Epithelial cell of esophagus (primary cell): ENCODE data around the gene FAM9C.

Experiments used
- DNase-seq: peaks from one replicate; pipeline ENCODE4 v3.0.0; 2010; ENCODE audit warnings: low read depth
- H3K4me3 ChIP-seq: 2 replicates; pipeline ENCODE4 v1.5.1; 2011; ENCODE audit warnings: mild to moderate bottlenecking, low read length, control low read depth
- TF ChIP-seq, protein P1 (sequence below): IDR thresholded peaks from 2 replicates; pipeline ENCODE4 v1.5.1; 2011; ENCODE audit warnings: low read depth, mild to moderate bottlenecking, low read length, control low read depth, inconsistent platforms; ENCODE audit not compliant: insufficient read depth; ENCODE audit errors: missing control alignments

The FAM9C gene

DNA sequence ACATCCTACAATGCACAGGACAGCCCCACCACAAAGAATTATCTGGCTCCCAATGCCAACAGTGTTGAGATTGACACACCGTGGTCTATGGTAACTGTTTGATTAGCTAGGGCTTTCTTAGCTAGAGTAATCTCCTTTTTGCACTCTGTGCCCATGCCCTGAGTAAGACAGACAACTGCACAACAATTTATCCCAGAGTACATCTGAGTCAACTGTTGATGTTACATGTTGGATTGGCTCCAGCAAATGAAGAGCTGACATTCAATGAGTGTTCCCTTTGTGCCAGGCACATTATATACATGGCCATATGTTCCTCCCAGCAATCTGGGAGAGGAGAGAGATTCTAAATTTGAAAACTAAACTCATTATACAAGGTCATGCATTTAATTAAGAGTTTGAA, 3.9 kb upstream of the FAM9C start:
- no peak overlapping the region for H3K4me3 ChIP-seq
- DNase-seq, result peak; percentile 76
- TF ChIP-seq, protein P1, sequence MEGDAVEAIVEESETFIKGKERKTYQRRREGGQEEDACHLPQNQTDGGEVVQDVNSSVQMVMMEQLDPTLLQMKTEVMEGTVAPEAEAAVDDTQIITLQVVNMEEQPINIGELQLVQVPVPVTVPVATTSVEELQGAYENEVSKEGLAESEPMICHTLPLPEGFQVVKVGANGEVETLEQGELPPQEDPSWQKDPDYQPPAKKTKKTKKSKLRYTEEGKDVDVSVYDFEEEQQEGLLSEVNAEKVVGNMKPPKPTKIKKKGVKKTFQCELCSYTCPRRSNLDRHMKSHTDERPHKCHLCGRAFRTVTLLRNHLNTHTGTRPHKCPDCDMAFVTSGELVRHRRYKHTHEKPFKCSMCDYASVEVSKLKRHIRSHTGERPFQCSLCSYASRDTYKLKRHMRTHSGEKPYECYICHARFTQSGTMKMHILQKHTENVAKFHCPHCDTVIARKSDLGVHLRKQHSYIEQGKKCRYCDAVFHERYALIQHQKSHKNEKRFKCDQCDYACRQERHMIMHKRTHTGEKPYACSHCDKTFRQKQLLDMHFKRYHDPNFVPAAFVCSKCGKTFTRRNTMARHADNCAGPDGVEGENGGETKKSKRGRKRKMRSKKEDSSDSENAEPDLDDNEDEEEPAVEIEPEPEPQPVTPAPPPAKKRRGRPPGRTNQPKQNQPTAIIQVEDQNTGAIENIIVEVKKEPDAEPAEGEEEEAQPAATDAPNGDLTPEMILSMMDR, result no peak

GRCh38 chrX:13047759-13048158, 3.3 kb upstream of the FAM9C start:
- TF ChIP-seq, protein P1, result no peak
- no peak overlapping the region for H3K4me3 ChIP-seq
- no peak for DNase-seq

DNA sequence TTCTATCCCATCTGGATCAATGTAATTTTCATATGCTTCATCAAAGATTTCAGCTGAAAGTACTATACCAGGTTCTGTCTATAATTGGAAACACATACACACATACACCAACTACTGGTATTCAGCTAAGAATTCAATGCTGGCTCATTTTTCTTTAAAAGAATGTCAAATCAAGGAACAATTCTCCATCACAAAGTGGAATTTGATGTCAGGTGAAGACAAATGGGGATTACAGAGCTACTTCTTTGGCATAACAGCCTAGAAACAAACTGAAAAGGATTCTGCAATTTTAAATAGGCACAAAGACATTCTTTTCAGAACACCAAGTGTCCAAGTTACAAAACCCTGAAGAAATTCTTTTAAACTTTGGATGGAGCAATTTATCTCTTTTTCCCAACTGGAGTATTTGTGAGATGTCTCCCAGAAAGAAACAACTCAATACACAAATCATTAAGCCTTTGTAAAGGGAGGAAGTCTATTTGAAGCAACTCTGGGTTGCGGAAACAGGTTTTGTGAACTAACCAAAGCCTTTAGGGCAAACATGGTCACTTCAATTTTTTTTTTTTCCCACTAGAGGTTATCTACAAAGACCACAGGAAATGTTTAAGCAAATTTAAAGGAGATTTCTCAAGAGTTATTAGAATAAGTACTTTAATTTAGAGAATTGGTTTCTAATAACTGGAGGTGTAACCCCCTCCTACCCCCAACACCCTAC, 1.9 kb upstream of the FAM9C start:
- H3K4me3 ChIP-seq, result no peak overlapping the region
- DNase-seq, result no peak
- TF ChIP-seq, protein P1, result no peak

GRCh38 chrX:13043938-13044337, 482 bp downstream of the FAM9C start:
- DNase-seq, result no peak
- no peak overlapping the region for H3K4me3 ChIP-seq
- TF ChIP-seq, protein P1, result no peak

DNA sequence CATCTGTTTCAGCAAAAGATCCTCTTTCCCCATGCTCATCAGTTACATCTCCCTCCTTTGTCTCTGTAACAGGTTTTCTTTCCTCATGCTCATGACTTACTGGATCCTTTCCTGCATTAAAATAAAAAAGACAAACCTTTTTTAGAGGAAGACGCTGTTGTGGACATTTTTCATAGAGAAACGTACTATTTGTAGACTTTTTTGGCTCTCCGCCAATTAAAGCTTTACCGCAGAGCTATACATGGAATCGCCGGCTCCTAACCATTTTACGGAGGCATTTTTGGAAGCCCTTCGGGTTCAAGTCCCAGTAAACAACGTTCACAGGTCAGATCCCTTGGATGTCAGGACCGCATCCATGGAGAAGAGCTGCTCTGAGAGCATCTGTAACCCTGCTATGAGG, 1.3 kb downstream of the FAM9C start:
- TF ChIP-seq, protein P1, result no peak
- DNase-seq, result no peak

DNA sequence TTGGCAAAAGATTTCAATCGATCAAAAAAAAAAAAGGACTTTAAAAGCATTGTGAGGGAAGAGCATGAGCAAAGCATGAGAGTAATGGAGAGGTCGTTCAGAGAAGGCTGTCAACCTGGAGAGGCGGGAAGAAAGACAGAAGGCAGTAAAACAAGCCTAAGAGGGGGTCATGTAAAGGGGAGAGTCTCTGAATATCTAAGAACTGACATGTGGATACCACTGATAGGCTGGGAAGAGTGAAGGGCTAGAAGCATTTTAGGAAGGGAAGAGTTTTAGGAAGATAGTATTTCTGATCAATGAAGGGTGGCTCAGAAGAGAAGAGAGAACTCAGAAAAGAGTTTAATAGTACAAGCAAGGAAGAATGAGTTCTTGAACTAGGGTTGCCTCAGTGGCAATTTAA, 7.5 kb downstream of the FAM9C start:
- DNase-seq, result no peak
- TF ChIP-seq, protein P1, result no peak
- H3K4me3 ChIP-seq, result no peak overlapping the region

More for the DNA sequence above, 1.3 kb downstream of the FAM9C start:
- H3K4me3 ChIP-seq, result no peak overlapping the region

- TF ChIP-seq, protein P1, result no peak
- H3K4me3 ChIP-seq, result no peak overlapping the region
- DNase-seq, result no peak
Measured at GRCh38 chrX:13033193-13033592, 11.2 kb downstream of the FAM9C start.
